ENCODE measurements around the gene F11R. TPM values are rescaled to one million over a fixed set of nuclear protein-coding genes. Genes with fewer than 3 reads are reported as not detected.
"Not testable (repeated sequence)": the region's sequence is repeated elsewhere in the genome, so short reads cannot be mapped to it uniquely, and the experiment has no call there.

F11R gene
- total and polyA plus RNA-seq, 2 donors (not counting 1 experiment from before 2014, with no cell fraction given): 0.50 to 0.66 TPM

GRCh38 chr1:161031874-161032273 lies 10.9 kb upstream of the F11R start:
- no peak for TF ChIP-seq CTCF (conservative IDR thresholded peaks at IDR 0.05 in 1 of 2, IDR thresholded peaks at IDR 0.05 in 1 of 2; ENCODE audit: low read depth in 1 of 2, low read length in 2 of 2)
- TF ChIP-seq EZH2 (IDR thresholded peaks at IDR 0.05; ENCODE audit: low read length, missing control alignments): no peak
- Histone ChIP-seq H2AFZ (ENCODE audit: low read length) (no peak overlapping the region), H3K4me3 (replicated peaks in 1 of 4; ENCODE audit: control extremely low read depth in 1 of 4, insufficient read depth in 1 of 4, low read depth in 3 of 4, low read length in 4 of 4) (no peak overlapping the region), H3K36me3 (ENCODE audit: control insufficient read depth, insufficient read depth, low read length) (no peaks in the 10 kb centered on the region), H3K4me1 (ENCODE audit: control insufficient read depth, extremely low read depth, insufficient read depth, low read length) (no peaks in the 10 kb centered on the region), H3K9ac (ENCODE audit: insufficient read depth, low read length) (no peak overlapping the region), H4K20me1 (ENCODE audit: control insufficient read depth, extremely low read depth, insufficient read depth, low read length) (no peaks in the 10 kb centered on the region), H3K4me2 (ENCODE audit: extremely low read depth, insufficient read depth, low read length) (no peak overlapping the region), H3K27me3 (ENCODE audit: control insufficient read depth, insufficient read depth, low read length) (no peaks in the 10 kb centered on the region), H3K79me2 (ENCODE audit: control insufficient read depth, insufficient read depth, low read length) (no peaks in the 10 kb centered on the region), H3K9me3 (ENCODE audit: control insufficient read depth, insufficient read depth, low read depth, low read length) (no peaks in the 10 kb centered on the region), H3K27ac (ENCODE audit: insufficient read depth, low read length) (no peak overlapping the region)
- no peak for DNase-seq (ENCODE audit: low read depth in 2 of 2)

- H3K4me3 ChIP-seq (replicated peaks in 1 of 4; ENCODE audit: control extremely low read depth in 1 of 4, insufficient read depth in 1 of 4, low read depth in 3 of 4, low read length in 4 of 4); DNase-seq (ENCODE audit: low read depth in 2 of 2); H3K9me3 ChIP-seq (ENCODE audit: control insufficient read depth, insufficient read depth, low read depth, low read length); H2AFZ ChIP-seq (ENCODE audit: low read length); H3K4me1 ChIP-seq (ENCODE audit: control insufficient read depth, extremely low read depth, insufficient read depth, low read length); H3K79me2 ChIP-seq (ENCODE audit: control insufficient read depth, insufficient read depth, low read length); H3K27ac ChIP-seq (ENCODE audit: insufficient read depth, low read length); H3K4me2 ChIP-seq (ENCODE audit: extremely low read depth, insufficient read depth, low read length); H3K9ac ChIP-seq (ENCODE audit: insufficient read depth, low read length); H3K36me3 ChIP-seq (ENCODE audit: control insufficient read depth, insufficient read depth, low read length); H3K27me3 ChIP-seq (ENCODE audit: control insufficient read depth, insufficient read depth, low read length); H4K20me1 ChIP-seq (ENCODE audit: control insufficient read depth, extremely low read depth, insufficient read depth, low read length): not testable (repeated sequence)
Measured at GRCh38 chr1:161029466-161029865, 8.5 kb upstream of the F11R start.

GRCh38 chr1:161026954-161027353 lies 6.0 kb upstream of the F11R start:
- not testable (repeated sequence) for H4K20me1 ChIP-seq (ENCODE audit: control insufficient read depth, extremely low read depth, insufficient read depth, low read length); H3K4me1 ChIP-seq (ENCODE audit: control insufficient read depth, extremely low read depth, insufficient read depth, low read length); H3K36me3 ChIP-seq (ENCODE audit: control insufficient read depth, insufficient read depth, low read length); DNase-seq (ENCODE audit: low read depth in 2 of 2); H2AFZ ChIP-seq (ENCODE audit: low read length); H3K4me2 ChIP-seq (ENCODE audit: extremely low read depth, insufficient read depth, low read length); H3K27ac ChIP-seq (ENCODE audit: insufficient read depth, low read length); H3K9ac ChIP-seq (ENCODE audit: insufficient read depth, low read length); H3K9me3 ChIP-seq (ENCODE audit: control insufficient read depth, insufficient read depth, low read depth, low read length); H3K79me2 ChIP-seq (ENCODE audit: control insufficient read depth, insufficient read depth, low read length); H3K27me3 ChIP-seq (ENCODE audit: control insufficient read depth, insufficient read depth, low read length); H3K4me3 ChIP-seq (replicated peaks in 1 of 4; ENCODE audit: control extremely low read depth in 1 of 4, insufficient read depth in 1 of 4, low read depth in 3 of 4, low read length in 4 of 4)

- not testable (repeated sequence) for H3K4me1 ChIP-seq (ENCODE audit: control insufficient read depth, extremely low read depth, insufficient read depth, low read length); H2AFZ ChIP-seq (ENCODE audit: low read length); H3K36me3 ChIP-seq (ENCODE audit: control insufficient read depth, insufficient read depth, low read length); H3K9ac ChIP-seq (ENCODE audit: insufficient read depth, low read length); DNase-seq (ENCODE audit: low read depth in 2 of 2); H3K4me3 ChIP-seq (replicated peaks in 1 of 4; ENCODE audit: control extremely low read depth in 1 of 4, insufficient read depth in 1 of 4, low read depth in 3 of 4, low read length in 4 of 4); H4K20me1 ChIP-seq (ENCODE audit: control insufficient read depth, extremely low read depth, insufficient read depth, low read length); H3K27ac ChIP-seq (ENCODE audit: insufficient read depth, low read length); H3K4me2 ChIP-seq (ENCODE audit: extremely low read depth, insufficient read depth, low read length); H3K9me3 ChIP-seq (ENCODE audit: control insufficient read depth, insufficient read depth, low read depth, low read length); H3K79me2 ChIP-seq (ENCODE audit: control insufficient read depth, insufficient read depth, low read length)
- H3K27me3 ChIP-seq (ENCODE audit: control insufficient read depth, insufficient read depth, low read length): peaks cover 26% of the 10 kb centered on the region
Measured at GRCh38 chr1:161022432-161022831, 1.5 kb upstream of the F11R start.

Data from fibroblast of lung (primary cell).